K562 (cell line): ENCODE results near the gene ANAPC16. TPM values are rescaled to one million over a fixed set of nuclear protein-coding genes. Genes with fewer than 3 reads are reported as not detected.
A peak's percentile ranks its signal among the peaks of the same experiment; 100 is the strongest.

ENCODE experiments used
- ARID4B ChIP-seq: sonication (generic); formaldehyde crosslinking; IDR thresholded peaks from 2 replicates; pipeline ENCODE4 v1.8.0; 2022; ENCODE audit warnings: mild to moderate bottlenecking, missing genetic modification reagents
- ATF4 ChIP-seq: fragments of 450-650 bp; formaldehyde crosslinking; IDR thresholded peaks from 2 replicates; pipeline ENCODE4 v1.4.0; 2022; ENCODE audit warnings: mild to moderate bottlenecking, moderate library complexity
- CC2D1A ChIP-seq: fragments of 450-650 bp; IDR thresholded peaks from 2 replicates; pipeline ENCODE4 v1.6.1; 2017; ENCODE audit warnings: mild to moderate bottlenecking
- HEY1 ChIP-seq: fragments of 250-450 bp; sonication (Bioruptor Pico); IDR thresholded peaks from 2 replicates; pipeline ENCODE4 v1.5.0; 2020; ENCODE audit warnings: mild to moderate bottlenecking, moderate library complexity, borderline replicate concordance
- MAZ ChIP-seq, 2 experiments: fragments of 450-650 bp in 1 of 2; sonication (generic) in 1 of 2; formaldehyde crosslinking; IDR thresholded peaks in 1 of 2; conservative IDR thresholded peaks in 1 of 2; 2 replicates each; pipeline versions ENCODE4 v1.4.0 to v1.5.0; 2020; ENCODE audit warnings: mild to moderate bottlenecking in 1 of 2, missing genetic modification reagents in 1 of 2
- MGA ChIP-seq: fragments of 450-650 bp; IDR thresholded peaks from 2 replicates; pipeline ENCODE4 v1.6.1; 2016; ENCODE audit warnings: mild to moderate bottlenecking, moderate library complexity
- NEUROD1 ChIP-seq: fragments of 150-350 bp; IDR thresholded peaks from 2 replicates; pipeline ENCODE4 v1.6.1; 2014; ENCODE audit warnings: borderline replicate concordance, low read length, low read depth; ENCODE audit not compliant: partially characterized antibody
- ZNF384 ChIP-seq: IDR thresholded peaks from 2 replicates; pipeline ENCODE4 v1.6.1; 2012; ENCODE audit warnings: low read depth, low read length, improper control_type of control experiment
- ZNF77 ChIP-seq: fragments of 250-450 bp; sonication (Bioruptor Pico); IDR thresholded peaks from 2 replicates; pipeline ENCODE4 v1.5.0; 2020
- polyA plus RNA-seq, 8 experiments: library from polyadenylated mRNA; depleted of rRNA in 4 of 8; stranded (reverse) in 5 of 8; unstranded in 3 of 8; fragments of >200 nt; fragmentation: Nextera tagmentation in 2 of 8; fragmentation: Illumina TruSeq in 1 of 8; extraction: Ambion mirVana in 2 of 8; extraction: Trizol in 1 of 8; gene quantifications; 2 replicates each; pipeline versions ENCODE4 v1.2.1 to v1.2.3, GENCODE V29; 2011 to 2014; ENCODE audit warnings: inconsistent platforms in 1 of 8, missing spikeins in 1 of 8
- total RNA-seq, 7 experiments: library from RNA; depleted of rRNA in 6 of 7; stranded (reverse); fragments of >200 nt in 6 of 7; fragmentation: Illumina TruSeq in 2 of 7; extraction: Trizol in 2 of 7; gene quantifications; 2 replicates each; pipeline versions ENCODE4 v1.2.1 to v1.2.3, GENCODE V29; 2011 to 2021; ENCODE audit warnings: low replicate concordance in 1 of 7

ANAPC16 gene
- total and polyA plus RNA-seq, 9 of the 15 experiments (the other 6 are each of a cell fraction or from before 2014, with no cell fraction given), result 42.6 to 208 (median 108) TPM

GRCh38 chr10:72276421-72277339 lies 60.9 kb downstream of the ANAPC16 start (continued):
- TF ChIP-seq ARID4B (CRISPR knock-in tag), result peak; percentile 87
- TF ChIP-seq HEY1 (CRISPR knock-in tag), result peak; percentile 43
- TF ChIP-seq ATF4 (CRISPR knock-in tag), result peak; percentile 81
- TF ChIP-seq NEUROD1, result no peak
- TF ChIP-seq MGA, result no peak
- no peak for TF ChIP-seq ZNF384
- TF ChIP-seq ZNF77 (CRISPR knock-in tag), result peak; percentile 71; the same call in 1 of the 2 replicates
- no peak for TF ChIP-seq CC2D1A
- TF ChIP-seq MAZ (CRISPR knock-in tag; conservative IDR thresholded peaks at IDR 0.05 in 1 of 2, IDR thresholded peaks at IDR 0.05 in 1 of 2), result peak; percentile 67 to 83
